ENCODE results near the gene HEY2. TPM values are rescaled to one million over a fixed set of nuclear protein-coding genes. Genes with fewer than 3 reads are reported as not detected.

The HEY2 gene
- total RNA-seq, 2 experiments from 2014 or later: not detected

DNA sequence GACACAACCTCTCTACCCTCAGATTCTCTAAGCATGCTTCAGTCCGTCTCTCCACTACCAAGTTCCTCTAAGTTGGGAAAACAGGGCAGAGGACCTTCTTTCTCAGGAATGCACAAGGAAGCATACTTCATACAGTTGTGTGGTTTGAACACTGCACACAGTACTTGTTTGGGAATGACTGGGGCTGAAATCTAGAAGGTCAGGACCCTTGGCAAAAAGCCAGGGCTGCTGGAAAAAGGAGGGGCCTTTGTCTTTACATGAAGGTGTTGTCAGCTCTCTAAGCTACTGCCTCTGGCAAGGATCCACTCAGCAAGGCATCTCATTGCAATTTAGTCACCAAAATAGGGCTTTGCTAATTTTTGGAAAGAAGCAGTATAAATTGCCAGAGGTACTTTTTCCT lies 20.7 kb upstream of the HEY2 start:
- Mint-ChIP-seq H3K9me3 (ENCODE audit: insufficient read depth) (no peaks in the 10 kb centered on the region), H3K4me3 (no peak overlapping the region)

GRCh38 chr6:125729983-125730382 lies 19.4 kb upstream of the HEY2 start:
- Mint-ChIP-seq H3K4me3 (no peak overlapping the region), H3K27ac (no peak overlapping the region), H3K27me3 (ENCODE audit: low read depth) (peaks cover 29% of the 10 kb centered on the region), H3K4me1 (ENCODE audit: low read depth) (no peaks in the 10 kb centered on the region), H3K36me3 (ENCODE audit: low read depth) (no peaks in the 10 kb centered on the region), H3K9me3 (ENCODE audit: insufficient read depth) (no peaks in the 10 kb centered on the region)
- CTCF ChIA-PET: no interaction called here
- POLR2A ChIA-PET: no interaction called here
- DNase-seq: no peak
- no peak for ATAC-seq

More for the DNA sequence above, 20.7 kb upstream of the HEY2 start:
- Mint-ChIP-seq H3K27ac (no peak overlapping the region), H3K4me1 (ENCODE audit: low read depth) (no peaks in the 10 kb centered on the region), H3K36me3 (ENCODE audit: low read depth) (no peaks in the 10 kb centered on the region), H3K27me3 (ENCODE audit: low read depth) (peaks cover 23% of the 10 kb centered on the region)
- ATAC-seq (no peak), DNase-seq (no peak)
- CTCF ChIA-PET: no interaction called here
- POLR2A ChIA-PET: no interaction called here

DNA sequence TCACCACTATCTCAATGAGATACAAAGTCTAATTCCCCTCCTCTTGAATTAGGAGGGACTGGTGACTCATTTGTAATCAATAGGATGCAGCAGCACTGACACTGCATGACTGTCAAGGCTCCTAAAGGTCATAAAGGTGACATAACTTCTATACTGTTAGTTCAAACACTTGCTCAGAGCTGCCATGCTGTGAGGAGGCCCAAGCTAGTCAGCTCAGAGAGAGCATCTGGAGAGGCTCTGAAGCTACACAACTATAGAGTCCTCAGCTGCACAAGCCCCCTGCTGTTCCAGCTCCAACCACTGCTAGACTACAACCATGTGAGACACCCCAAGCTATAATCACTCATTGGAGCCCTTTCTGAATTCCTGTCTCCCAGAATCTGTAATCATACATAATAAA lies 17.0 kb upstream of the HEY2 start:
- ATAC-seq: no peak
- DNase-seq: no peak
- ChIA-PET POLR2A (interaction anchor here (0.5 kb wide), 1 partner anchor 24 kb away, joined by 3 read pairs; no protein-coding TSS in a partner anchor), CTCF (no interaction called here)
- H3K9me3 Mint-ChIP-seq (ENCODE audit: insufficient read depth): no peaks in the 10 kb centered on the region
- H3K4me3 Mint-ChIP-seq: no peak overlapping the region
- H3K36me3 Mint-ChIP-seq (ENCODE audit: low read depth): no peaks in the 10 kb centered on the region
- peaks cover 28% of the 10 kb centered on the region for H3K27me3 Mint-ChIP-seq (ENCODE audit: low read depth)
- no peaks in the 10 kb centered on the region for H3K4me1 Mint-ChIP-seq (ENCODE audit: low read depth)
- no peak overlapping the region for H3K27ac Mint-ChIP-seq

GRCh38 chr6:125733516-125734300 lies 15.7 kb upstream of the HEY2 start:
- Mint-ChIP-seq H3K9me3 (ENCODE audit: insufficient read depth) (no peaks in the 10 kb centered on the region), H3K4me1 (ENCODE audit: low read depth) (no peaks in the 10 kb centered on the region), H3K27ac (no peak overlapping the region), H3K36me3 (ENCODE audit: low read depth) (no peaks in the 10 kb centered on the region), H3K4me3 (no peak overlapping the region), H3K27me3 (ENCODE audit: low read depth) (peaks cover 24% of the 10 kb centered on the region)
- ChIA-PET CTCF (no interaction called here), POLR2A (no interaction called here)
- DNase-seq: no peak
- ATAC-seq: no peak

DNA sequence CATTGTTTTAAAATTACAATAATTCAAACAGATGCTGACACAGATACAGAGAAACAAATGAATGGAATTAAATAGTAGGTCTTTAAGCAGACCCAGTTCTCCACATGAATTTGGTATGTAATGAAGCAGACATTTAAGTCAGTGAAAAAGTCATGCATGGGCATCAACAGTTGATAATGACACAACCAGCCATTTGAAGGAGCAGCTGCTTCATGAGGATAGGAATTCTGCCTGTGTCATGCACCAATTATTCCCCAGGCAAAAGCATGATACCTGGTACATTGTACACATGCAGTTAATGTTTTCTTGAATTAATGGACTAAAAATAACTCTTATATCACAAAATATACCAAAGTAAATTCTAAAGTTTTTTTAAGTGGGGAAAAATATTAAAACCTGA lies 11.2 kb upstream of the HEY2 start:
- Mint-ChIP-seq H3K36me3 (ENCODE audit: low read depth) (no peaks in the 10 kb centered on the region), H3K9me3 (ENCODE audit: insufficient read depth) (no peaks in the 10 kb centered on the region), H3K4me1 (ENCODE audit: low read depth) (no peaks in the 10 kb centered on the region), H3K27ac (no peak overlapping the region), H3K27me3 (ENCODE audit: low read depth) (peaks cover 37% of the 10 kb centered on the region), H3K4me3 (no peak overlapping the region)
- ATAC-seq (no peak), DNase-seq (no peak)
- ChIA-PET CTCF (no interaction called here), POLR2A (no interaction called here)

GRCh38 chr6:125739364-125739763 lies 10.1 kb upstream of the HEY2 start:
- Mint-ChIP-seq H3K36me3 (ENCODE audit: low read depth) (no peaks in the 10 kb centered on the region), H3K9me3 (ENCODE audit: insufficient read depth) (no peaks in the 10 kb centered on the region), H3K4me3 (no peak overlapping the region), H3K27me3 (ENCODE audit: low read depth) (peaks cover 40% of the 10 kb centered on the region), H3K27ac (no peak overlapping the region), H3K4me1 (ENCODE audit: low read depth) (no peaks in the 10 kb centered on the region)
- DNase-seq (no peak), ATAC-seq (no peak)
- ChIA-PET CTCF (interaction anchor here (1.0 kb wide), 1 partner anchor 9 kb away, joined by 3 read pairs; no protein-coding TSS in a partner anchor), POLR2A (no interaction called here)

DNA sequence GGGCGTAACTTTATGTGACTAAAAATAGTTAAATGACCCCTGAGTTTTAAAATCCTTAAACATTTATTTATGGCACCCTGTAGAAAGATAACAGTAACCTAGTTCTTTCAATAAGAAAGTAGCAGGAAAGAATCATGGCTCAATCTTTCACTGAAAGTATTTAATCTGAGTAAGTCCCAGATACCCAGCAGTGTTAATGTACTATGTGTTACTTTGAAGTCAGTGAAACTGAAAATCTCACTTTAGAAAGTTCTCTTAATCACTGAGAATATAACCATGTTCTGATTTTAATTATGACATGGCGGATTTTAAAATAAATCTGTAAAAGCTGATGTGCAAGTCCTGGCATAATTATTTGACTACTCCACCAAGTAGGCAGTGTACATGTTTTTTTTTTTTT lies 8.1 kb upstream of the HEY2 start:
- ChIA-PET CTCF (interaction anchor here (1.1 to 1.9 kb wide), 3 partner anchors 10 to 430 kb away, joined by 5 to 7 read pairs (median 6); no protein-coding TSS in a partner anchor), POLR2A (no interaction called here)
- peaks cover 5% of the 10 kb centered on the region for H3K4me1 Mint-ChIP-seq (ENCODE audit: low read depth)
- H3K27ac Mint-ChIP-seq: no peak overlapping the region
- no peak for DNase-seq
- no peak for ATAC-seq
- H3K36me3 Mint-ChIP-seq (ENCODE audit: low read depth): no peaks in the 10 kb centered on the region
- H3K4me3 Mint-ChIP-seq: no peak overlapping the region
- no peaks in the 10 kb centered on the region for H3K9me3 Mint-ChIP-seq (ENCODE audit: insufficient read depth)
- H3K27me3 Mint-ChIP-seq (ENCODE audit: low read depth): peaks cover 37% of the 10 kb centered on the region

- DNase-seq (no peak), ATAC-seq (no peak)
- H3K4me3 Mint-ChIP-seq: no peak overlapping the region
- H3K27ac Mint-ChIP-seq: no peak overlapping the region
- no peaks in the 10 kb centered on the region for H3K9me3 Mint-ChIP-seq (ENCODE audit: insufficient read depth)
- peaks cover 41% of the 10 kb centered on the region for H3K27me3 Mint-ChIP-seq (ENCODE audit: low read depth)
- peaks cover 12% of the 10 kb centered on the region for H3K4me1 Mint-ChIP-seq (ENCODE audit: low read depth)
- ChIA-PET POLR2A (no interaction called here), CTCF (interaction anchor here (1.1 to 1.9 kb wide), 3 partner anchors 10 to 430 kb away, joined by 5 to 7 read pairs (median 6); no protein-coding TSS in a partner anchor)
- H3K36me3 Mint-ChIP-seq (ENCODE audit: low read depth): peaks cover 3% of the 10 kb centered on the region
These were observed 7.4 kb upstream of the HEY2 start for GRCh38 chr6:125742024-125742423.

GRCh38 chr6:125742464-125743120 lies 6.8 kb upstream of the HEY2 start:
- Mint-ChIP-seq H3K27me3 (ENCODE audit: low read depth) (peaks cover 42% of the 10 kb centered on the region), H3K36me3 (ENCODE audit: low read depth) (peaks cover 3% of the 10 kb centered on the region), H3K9me3 (ENCODE audit: insufficient read depth) (no peaks in the 10 kb centered on the region), H3K4me1 (ENCODE audit: low read depth) (peaks cover 16% of the 10 kb centered on the region), H3K27ac (no peak overlapping the region), H3K4me3 (no peak overlapping the region)
- DNase-seq (no peak), ATAC-seq (no peak)
- POLR2A ChIA-PET: no interaction called here
- CTCF ChIA-PET: interaction anchor here (1.1 to 1.9 kb wide), 3 partner anchors 9 to 431 kb away, joined by 5 to 7 read pairs (median 6); no protein-coding TSS in a partner anchor

- Mint-ChIP-seq H3K36me3 (ENCODE audit: low read depth) (peaks cover 3% of the 10 kb centered on the region), H3K27me3 (ENCODE audit: low read depth) (peaks cover 47% of the 10 kb centered on the region), H3K4me3 (no peak overlapping the region), H3K4me1 (ENCODE audit: low read depth) (peaks cover 24% of the 10 kb centered on the region), H3K27ac (no peak overlapping the region), H3K9me3 (ENCODE audit: insufficient read depth) (no peaks in the 10 kb centered on the region)
- ChIA-PET POLR2A (no interaction called here), CTCF (interaction anchor here (0.8 kb wide), 1 partner anchor 203 kb away, joined by 3 read pairs; no protein-coding TSS in a partner anchor)
- DNase-seq (no peak), ATAC-seq (no peak)
These were observed 5.8 kb upstream of the HEY2 start for GRCh38 chr6:125743604-125744003.

- no peak for ATAC-seq
- CTCF ChIA-PET: interaction anchor here (0.8 to 1.4 kb wide), 9 partner anchors 8 to 435 kb away, joined by 3 to 5 read pairs (median 3); no protein-coding TSS in a partner anchor
- POLR2A ChIA-PET: no interaction called here
- H3K9me3 Mint-ChIP-seq (ENCODE audit: insufficient read depth): no peaks in the 10 kb centered on the region
- no peak overlapping the region for H3K4me3 Mint-ChIP-seq
- H3K27me3 Mint-ChIP-seq (ENCODE audit: low read depth): peaks cover 53% of the 10 kb centered on the region
- no peak overlapping the region for H3K27ac Mint-ChIP-seq
- peaks cover 3% of the 10 kb centered on the region for H3K36me3 Mint-ChIP-seq (ENCODE audit: low read depth)
- H3K4me1 Mint-ChIP-seq (ENCODE audit: low read depth): peaks cover 36% of the 10 kb centered on the region
- DNase-seq: no peak
These were observed 4.0 kb upstream of the HEY2 start for GRCh38 chr6:125745281-125746018.

GRCh38 chr6:125746019-125746414 lies 3.4 kb upstream of the HEY2 start:
- ChIA-PET CTCF (interaction anchor here (0.8 to 1.4 kb wide), 8 partner anchors 11 to 434 kb away, joined by 3 to 4 read pairs (median 3); no protein-coding TSS in a partner anchor), POLR2A (no interaction called here)
- no peaks in the 10 kb centered on the region for H3K9me3 Mint-ChIP-seq (ENCODE audit: insufficient read depth)
- ATAC-seq (no peak), DNase-seq (no peak)
- peaks cover 56% of the 10 kb centered on the region for H3K27me3 Mint-ChIP-seq (ENCODE audit: low read depth)
- H3K4me3 Mint-ChIP-seq: peak overlapping the region; percentile 81
- peaks cover 39% of the 10 kb centered on the region for H3K4me1 Mint-ChIP-seq (ENCODE audit: low read depth)
- H3K36me3 Mint-ChIP-seq (ENCODE audit: low read depth): peaks cover 3% of the 10 kb centered on the region
- no peak overlapping the region for H3K27ac Mint-ChIP-seq
